Cardiac muscle cell (in vitro differentiated cells and primary cell): ENCODE results near the gene CCDC30. TPM values are rescaled to one million over a fixed set of nuclear protein-coding genes. Genes with fewer than 3 reads are reported as not detected.

Experiments used
- DNase-seq, 2 donors: peaks; one replicate each; pipeline versions ENCODE4 v3.0.0 to v3.0.0-alpha.2; 2010 to 2017; ENCODE audit warnings: low read depth in 1 of 2, low spot score in 1 of 2
- H3K27ac ChIP-seq: fragments of 200-600 bp; sonication (generic); 2 replicates; pipeline ENCODE4 v1.5.1; 2016
- H3K27me3 ChIP-seq: fragments of 200-600 bp; sonication (generic); 2 replicates; pipeline ENCODE4 v1.6.0; 2016; ENCODE audit warnings: control low read depth
- H3K36me3 ChIP-seq: fragments of 200-600 bp; sonication (generic); 2 replicates; pipeline ENCODE4 v1.5.1; 2016; ENCODE audit warnings: control low read depth
- H3K4me1 ChIP-seq: fragments of 200-600 bp; sonication (generic); 2 replicates; pipeline ENCODE4 v1.8.1; 2017; ENCODE audit warnings: low read depth, mild to moderate bottlenecking, mixed run types
- H3K4me3 ChIP-seq: fragments of 200-600 bp; sonication (generic); 2 replicates; pipeline ENCODE4 v1.5.1; 2016; ENCODE audit warnings: mild to moderate bottlenecking
- H3K9me3 ChIP-seq: fragments of 200-600 bp; sonication (generic); 2 replicates; pipeline ENCODE4 v1.5.1; 2017; ENCODE audit warnings: low read depth, mild to moderate bottlenecking, control low read depth
- CTCF ChIP-seq: IDR thresholded peaks from 2 replicates; pipeline ENCODE4 v1.5.1; 2012; ENCODE audit warnings: low read depth, mild to moderate bottlenecking, low read length
- polyA plus RNA-seq: library from polyadenylated mRNA; unstranded; fragments of >200 nt; fragmentation: Nextera tagmentation; extraction: Ambion mirVana; gene quantifications from 2 replicates; pipeline ENCODE4 v1.2.1, GENCODE V29; 2016
- total RNA-seq: library from RNA; depleted of rRNA; stranded (reverse); fragments of >200 nt; gene quantifications from 2 replicates; pipeline ENCODE4 v1.2.3, GENCODE V29; 2016

CCDC30 gene
- total and polyA plus RNA-seq, 2 experiments from 2014 or later: 1.8 to 4.2 TPM

- H3K27ac ChIP-seq: no peak overlapping the region
- DNase-seq: no peak
- H3K36me3 ChIP-seq: peaks cover 38% of the 10 kb centered on the region
Observed at GRCh38 chr1:42692461-42692860, 229.4 kb downstream of the CCDC30 start.

GRCh38 chr1:42692911-42693310 is 229.8 kb downstream of the CCDC30 start:
- Histone ChIP-seq H3K4me3 (no peak overlapping the region), H3K27me3 (no peaks in the 10 kb centered on the region), H3K27ac (no peak overlapping the region), H3K36me3 (peaks cover 43% of the 10 kb centered on the region), H3K4me1 (peaks cover 12% of the 10 kb centered on the region), H3K9me3 (no peaks in the 10 kb centered on the region)
- DNase-seq: no peak
- TF ChIP-seq CTCF: no peak

More at GRCh38 chr1:42692461-42692860, 229.4 kb downstream of the CCDC30 start:
- no peak for TF ChIP-seq CTCF
- Histone ChIP-seq H3K9me3 (no peaks in the 10 kb centered on the region), H3K4me1 (peaks cover 13% of the 10 kb centered on the region), H3K27me3 (no peaks in the 10 kb centered on the region), H3K4me3 (no peak overlapping the region)

GRCh38 chr1:42698081-42698813 is 235.2 kb downstream of the CCDC30 start:
- no peak for TF ChIP-seq CTCF
- no peak overlapping the region for H3K4me3 ChIP-seq
- no peak overlapping the region for H3K27ac ChIP-seq
- peaks cover 91% of the 10 kb centered on the region for H3K36me3 ChIP-seq
- no peaks in the 10 kb centered on the region for H3K4me1 ChIP-seq
- H3K9me3 ChIP-seq: no peaks in the 10 kb centered on the region
- DNase-seq: no peak
- no peaks in the 10 kb centered on the region for H3K27me3 ChIP-seq

- TF ChIP-seq CTCF: no peak
- Histone ChIP-seq H3K4me1 (no peaks in the 10 kb centered on the region), H3K9me3 (no peaks in the 10 kb centered on the region), H3K27me3 (no peaks in the 10 kb centered on the region), H3K4me3 (no peak overlapping the region), H3K27ac (no peak overlapping the region), H3K36me3 (peaks cover 89% of the 10 kb centered on the region)
- DNase-seq: no peak
Observed at GRCh38 chr1:42700006-42700405, 236.9 kb downstream of the CCDC30 start.

- TF ChIP-seq CTCF: no peak
- no peak for DNase-seq
- no peaks in the 10 kb centered on the region for H3K27me3 ChIP-seq
- no peak overlapping the region for H3K27ac ChIP-seq
- peaks cover 54% of the 10 kb centered on the region for H3K36me3 ChIP-seq
- no peaks in the 10 kb centered on the region for H3K4me1 ChIP-seq
- H3K4me3 ChIP-seq: no peak overlapping the region
- no peaks in the 10 kb centered on the region for H3K9me3 ChIP-seq
Observed at GRCh38 chr1:42703888-42704464, 240.9 kb downstream of the CCDC30 start.

Other genes starting within 250 kb of the CCDC30 start
- gene FOXJ3, start 128.1 kb upstream of the CCDC30 start, total RNA-seq: 28.5 and 54.1 TPM in 2 replicates
- gene FOXJ3, start 128.1 kb upstream of the CCDC30 start, polyA plus RNA-seq: 25.4 and 39.1 TPM in 2 replicates
- gene RIMKLA, start 82.5 kb upstream of the CCDC30 start, total RNA-seq: 8.1 and 14.9 TPM in 2 replicates
- 16.3 and 21.8 TPM in 2 replicates for gene RIMKLA, start 82.5 kb upstream of the CCDC30 start, polyA plus RNA-seq
- 0.39 and 1.1 TPM in 2 replicates for gene ZMYND12, start 7.3 kb upstream of the CCDC30 start, total RNA-seq
- 0.21 and 1.9 TPM in 2 replicates for gene ZMYND12, start 7.3 kb upstream of the CCDC30 start, polyA plus RNA-seq
- 54.5 and 144 TPM in 2 replicates for gene PPCS, start 6.7 kb upstream of the CCDC30 start, total RNA-seq
- gene PPCS, start 6.7 kb upstream of the CCDC30 start, polyA plus RNA-seq: 93.4 and 102 TPM in 2 replicates
- gene PPIH, start 195.1 kb downstream of the CCDC30 start, total RNA-seq: 41.7 and 59.0 TPM in 2 replicates
- gene PPIH, start 195.1 kb downstream of the CCDC30 start, polyA plus RNA-seq: 43.7 and 54.6 TPM in 2 replicates
- gene YBX1, start 219.1 kb downstream of the CCDC30 start, total RNA-seq: 1,046 and 1,156 TPM in 2 replicates
- gene YBX1, start 219.1 kb downstream of the CCDC30 start, polyA plus RNA-seq: 327 and 358 TPM in 2 replicates